Naive B cell (primary cell): ENCODE data around the gene UBE4A. TPM values are rescaled to one million over a fixed set of nuclear protein-coding genes. Genes with fewer than 3 reads are reported as not detected.

Source experiments
- ATAC-seq, 2 donors: fragments of 150-1000 bp; cut with Tn5 transposase; 2 replicates each; pipeline ENCODE4 v1.10.0; 2021; ENCODE audit warnings: low read depth in 2 of 2, mild to moderate bottlenecking in 2 of 2, moderate library complexity in 2 of 2
- DNase-seq: peaks from one replicate; pipeline ENCODE4 v3.0.0; 2022
- H3K27ac Mint-ChIP-seq, 6 donors: one replicate each; pipeline ENCODE4 v1.8.0; 2020 to 2022; ENCODE audit warnings: mild to moderate bottlenecking in 6 of 6, mixed read lengths in 6 of 6, moderate library complexity in 5 of 6, inconsistent platforms in 2 of 6
- H3K27me3 Mint-ChIP-seq, 3 donors: one replicate each; pipeline ENCODE4 v1.8.0; 2021 to 2022; ENCODE audit warnings: mixed read lengths in 3 of 3, mild to moderate bottlenecking in 1 of 3
- H3K36me3 Mint-ChIP-seq, 2 donors: one replicate each; pipeline ENCODE4 v1.8.0; 2020 to 2022; ENCODE audit warnings: mixed read lengths in 2 of 2, inconsistent platforms in 1 of 2, mild to moderate bottlenecking in 1 of 2
- H3K4me1 Mint-ChIP-seq, 3 donors: one replicate each; pipeline ENCODE4 v1.8.0; 2020 to 2022; ENCODE audit warnings: mixed read lengths in 3 of 3, inconsistent platforms in 1 of 3, mild to moderate bottlenecking in 1 of 3, moderate library complexity in 1 of 3
- H3K4me3 Mint-ChIP-seq, 8 donors: one replicate each; pipeline ENCODE4 v1.8.0; 2020 to 2022; ENCODE audit warnings: mild to moderate bottlenecking in 8 of 8, mixed read lengths in 8 of 8, moderate library complexity in 8 of 8, inconsistent platforms in 2 of 8
- H3K9me3 Mint-ChIP-seq, 7 donors: one replicate each; pipeline ENCODE4 v1.8.0; 2020 to 2022; ENCODE audit warnings: mixed read lengths in 7 of 7, mild to moderate bottlenecking in 5 of 7, inconsistent platforms in 2 of 7, moderate library complexity in 1 of 7
- polyA plus RNA-seq, 6 donors: library from polyadenylated mRNA; unstranded; fragments of 300-500 nt; fragmentation: Illumina TruSeq; gene quantifications; one replicate each; pipeline ENCODE4 v1.2.3, GENCODE V29; 2021; ENCODE audit warnings: low read depth in 6 of 6

UBE4A gene, protein sequence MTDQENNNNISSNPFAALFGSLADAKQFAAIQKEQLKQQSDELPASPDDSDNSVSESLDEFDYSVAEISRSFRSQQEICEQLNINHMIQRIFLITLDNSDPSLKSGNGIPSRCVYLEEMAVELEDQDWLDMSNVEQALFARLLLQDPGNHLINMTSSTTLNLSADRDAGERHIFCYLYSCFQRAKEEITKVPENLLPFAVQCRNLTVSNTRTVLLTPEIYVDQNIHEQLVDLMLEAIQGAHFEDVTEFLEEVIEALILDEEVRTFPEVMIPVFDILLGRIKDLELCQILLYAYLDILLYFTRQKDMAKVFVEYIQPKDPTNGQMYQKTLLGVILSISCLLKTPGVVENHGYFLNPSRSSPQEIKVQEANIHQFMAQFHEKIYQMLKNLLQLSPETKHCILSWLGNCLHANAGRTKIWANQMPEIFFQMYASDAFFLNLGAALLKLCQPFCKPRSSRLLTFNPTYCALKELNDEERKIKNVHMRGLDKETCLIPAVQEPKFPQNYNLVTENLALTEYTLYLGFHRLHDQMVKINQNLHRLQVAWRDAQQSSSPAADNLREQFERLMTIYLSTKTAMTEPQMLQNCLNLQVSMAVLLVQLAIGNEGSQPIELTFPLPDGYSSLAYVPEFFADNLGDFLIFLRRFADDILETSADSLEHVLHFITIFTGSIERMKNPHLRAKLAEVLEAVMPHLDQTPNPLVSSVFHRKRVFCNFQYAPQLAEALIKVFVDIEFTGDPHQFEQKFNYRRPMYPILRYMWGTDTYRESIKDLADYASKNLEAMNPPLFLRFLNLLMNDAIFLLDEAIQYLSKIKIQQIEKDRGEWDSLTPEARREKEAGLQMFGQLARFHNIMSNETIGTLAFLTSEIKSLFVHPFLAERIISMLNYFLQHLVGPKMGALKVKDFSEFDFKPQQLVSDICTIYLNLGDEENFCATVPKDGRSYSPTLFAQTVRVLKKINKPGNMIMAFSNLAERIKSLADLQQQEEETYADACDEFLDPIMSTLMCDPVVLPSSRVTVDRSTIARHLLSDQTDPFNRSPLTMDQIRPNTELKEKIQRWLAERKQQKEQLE
- 10 to 100 TPM; 19.2 to 28.3 (median 23.5) TPM for polyA plus RNA-seq

DNA sequence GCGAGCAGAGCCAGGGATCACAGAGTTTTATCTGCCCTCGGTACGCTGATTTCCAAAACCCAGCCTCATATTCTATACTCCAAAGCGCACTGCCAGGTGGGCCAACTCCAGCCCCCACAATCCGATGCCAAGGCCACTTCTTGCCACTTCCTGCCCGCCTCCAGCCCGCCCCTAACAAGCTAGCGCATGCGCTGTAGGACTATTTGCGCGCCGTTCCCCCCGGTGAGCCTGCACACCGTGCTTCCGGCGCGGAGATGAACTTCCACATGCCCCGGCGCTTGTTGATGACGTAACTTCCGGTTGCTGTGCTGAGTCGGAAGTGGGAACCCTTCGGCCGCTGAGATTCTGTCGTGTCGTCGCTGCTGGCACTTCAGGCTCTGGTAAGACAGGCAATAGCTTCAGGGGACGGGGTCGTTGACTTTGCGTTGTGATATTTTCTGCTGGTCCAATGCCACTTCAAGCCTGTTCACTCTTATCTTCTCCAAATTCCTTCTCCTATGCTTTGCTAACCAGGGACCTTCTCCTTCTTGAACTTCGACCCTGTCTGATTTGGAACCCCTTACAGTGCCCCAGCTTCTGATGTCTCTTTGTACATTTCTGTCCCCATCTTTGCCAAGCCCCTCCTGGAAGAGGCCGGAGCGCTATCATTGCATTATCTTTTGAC is at the start of gene UBE4A:
Gene UBE4A (plus strand): TSS at position 306 of the 664 bp plus-strand sequence. CDS start 5,481 bp downstream, outside the sequence.
- H3K4me1 Mint-ChIP-seq, result peaks cover 33 to 43% (median 35%) of the 10 kb centered on the region in 3 donors
- no peaks in the 10 kb centered on the region for H3K36me3 Mint-ChIP-seq
- ATAC-seq (peak; percentile 97 to 98), DNase-seq (peak; percentile 93)
- peak within 1 kb of the TSS; percentile 89 to 100 (median 98) for H3K4me3 Mint-ChIP-seq
- H3K27ac Mint-ChIP-seq, result peak within 1 kb of the TSS; percentile 95 to 99 (median 98)
- peaks cover 0 to 8% (median 0%) of the 10 kb centered on the region in 3 donors for H3K27me3 Mint-ChIP-seq
- H3K9me3 Mint-ChIP-seq, result peaks cover 0 to 3% (median 0%) of the 10 kb centered on the region in 7 donors

DNA sequence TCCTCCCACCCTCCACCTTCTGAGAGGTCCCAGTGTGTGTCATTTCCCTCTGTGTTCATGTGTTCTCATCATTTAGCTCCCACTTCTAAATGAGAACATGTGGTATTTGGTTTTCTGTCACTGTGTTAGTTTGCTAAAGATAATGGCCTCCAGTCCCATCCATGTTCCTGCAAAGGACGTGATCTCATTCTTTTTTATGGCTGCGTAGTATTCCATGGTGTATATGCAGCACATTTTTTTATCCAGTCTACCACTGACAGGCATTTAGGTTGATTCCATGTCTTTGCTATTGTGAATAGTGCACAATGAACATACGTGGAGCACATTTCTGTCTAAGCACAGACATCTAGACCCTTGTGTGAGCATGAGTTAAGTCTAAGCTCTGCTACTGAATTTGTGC is 49.1 kb upstream of the UBE4A start:
- H3K27ac Mint-ChIP-seq, result no peak overlapping the region
- H3K4me3 Mint-ChIP-seq, result no peak overlapping the region
- DNase-seq (no peak), ATAC-seq (no peak)
- peaks cover 6 to 16% (median 14%) of the 10 kb centered on the region in 3 donors for H3K4me1 Mint-ChIP-seq
- H3K27me3 Mint-ChIP-seq, result peaks cover 0 to 5% (median 0%) of the 10 kb centered on the region in 3 donors
- H3K9me3 Mint-ChIP-seq, result no peaks in the 10 kb centered on the region
- no peaks in the 10 kb centered on the region for H3K36me3 Mint-ChIP-seq

DNA sequence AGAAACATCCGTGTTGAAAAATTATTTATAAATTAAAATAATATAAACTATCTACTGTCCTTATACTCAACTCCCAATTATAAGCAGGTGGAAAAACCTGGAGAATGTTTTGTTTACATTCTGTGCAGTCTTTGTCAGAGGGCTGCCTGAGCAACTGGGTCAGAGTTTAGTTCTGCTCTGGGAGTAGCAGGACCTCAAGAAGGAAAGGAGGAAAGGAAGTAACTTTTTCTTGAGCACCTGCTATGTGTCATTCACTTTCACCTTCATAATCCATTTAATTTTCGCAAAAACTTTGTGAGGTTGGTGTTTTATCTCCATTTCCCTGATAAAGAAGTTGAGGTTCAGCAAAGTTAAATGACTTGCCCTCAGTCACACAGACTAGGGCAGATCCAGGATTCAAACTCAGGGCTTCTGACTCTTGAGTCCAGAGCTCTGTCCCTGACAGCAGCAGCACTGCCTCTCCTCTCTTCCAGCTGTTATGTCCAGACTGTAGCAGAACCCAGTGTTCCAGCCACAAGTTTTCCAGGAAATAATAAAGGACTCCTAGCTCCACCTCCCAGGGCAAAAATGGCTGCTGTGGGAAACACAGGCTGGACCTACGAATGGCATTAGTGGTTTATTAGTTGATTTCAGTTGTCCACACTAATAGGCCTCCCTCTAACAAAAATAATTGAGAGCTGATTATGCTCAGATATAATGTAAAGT is 48.5 kb upstream of the UBE4A start:
- no peak overlapping the region for H3K4me3 Mint-ChIP-seq

DNA sequence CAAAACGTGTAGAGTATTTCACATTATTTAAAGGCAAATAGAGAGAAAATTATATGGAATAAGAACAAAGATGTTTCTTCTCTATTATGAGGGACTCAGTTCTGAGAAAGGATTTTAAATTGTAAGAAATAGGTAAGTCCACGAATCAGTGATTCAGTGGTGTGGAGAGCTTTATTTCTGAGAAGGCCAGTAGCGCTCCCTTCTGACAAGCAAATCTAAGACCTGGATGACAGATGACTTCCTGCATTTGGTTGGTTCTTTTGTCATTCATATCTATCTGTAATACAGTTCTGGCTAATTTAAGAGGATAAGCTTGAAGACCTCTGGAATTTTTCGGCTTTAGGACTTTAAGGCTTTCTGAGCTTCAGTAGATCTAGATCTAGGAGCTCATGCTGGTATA is 47.9 kb upstream of the UBE4A start:
- Mint-ChIP-seq H3K9me3 (no peaks in the 10 kb centered on the region), H3K27ac (no peak overlapping the region), H3K4me3 (no peak overlapping the region), H3K4me1 (peaks cover 19 to 27% (median 24%) of the 10 kb centered on the region in 3 donors), H3K27me3 (no peaks in the 10 kb centered on the region), H3K36me3 (no peaks in the 10 kb centered on the region)
- DNase-seq (no peak), ATAC-seq (no peak)

More for the DNA sequence above, 48.5 kb upstream of the UBE4A start:
- no peaks in the 10 kb centered on the region for H3K36me3 Mint-ChIP-seq
- peaks cover 13 to 21% (median 20%) of the 10 kb centered on the region in 3 donors for H3K4me1 Mint-ChIP-seq
- H3K9me3 Mint-ChIP-seq, result no peaks in the 10 kb centered on the region
- ATAC-seq (no peak), DNase-seq (no peak)
- peaks cover 0 to 2% (median 0%) of the 10 kb centered on the region in 3 donors for H3K27me3 Mint-ChIP-seq
- H3K27ac Mint-ChIP-seq, result no peak overlapping the region

DNA sequence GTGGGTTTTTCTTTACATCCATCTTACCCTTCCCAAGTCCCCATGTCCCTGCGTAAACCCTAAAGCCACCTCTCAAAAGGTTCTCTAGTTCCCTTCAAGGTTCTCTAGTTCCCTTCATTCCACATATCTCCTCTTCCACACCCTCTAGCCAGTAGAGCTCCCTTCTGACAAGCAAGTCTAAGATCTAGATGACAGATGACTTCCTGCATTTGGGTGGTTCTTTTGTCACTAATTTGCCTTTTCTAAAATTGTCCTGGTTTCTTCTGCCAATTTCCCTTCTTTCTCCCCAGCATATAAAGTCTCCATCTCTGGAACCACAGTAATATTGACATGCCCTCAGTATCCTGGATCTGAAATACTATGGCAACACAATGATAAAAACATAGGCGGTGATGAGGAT is 47.1 kb upstream of the UBE4A start:
- Mint-ChIP-seq H3K27me3 (no peaks in the 10 kb centered on the region), H3K4me3 (peak overlapping the region in 1 of 8 donors; percentile 42), H3K9me3 (no peaks in the 10 kb centered on the region), H3K36me3 (no peaks in the 10 kb centered on the region), H3K4me1 (peaks cover 27 to 35% (median 32%) of the 10 kb centered on the region in 3 donors), H3K27ac (peak overlapping the region in 1 of 6 donors; percentile 49)
- no peak for ATAC-seq
- no peak for DNase-seq

DNA sequence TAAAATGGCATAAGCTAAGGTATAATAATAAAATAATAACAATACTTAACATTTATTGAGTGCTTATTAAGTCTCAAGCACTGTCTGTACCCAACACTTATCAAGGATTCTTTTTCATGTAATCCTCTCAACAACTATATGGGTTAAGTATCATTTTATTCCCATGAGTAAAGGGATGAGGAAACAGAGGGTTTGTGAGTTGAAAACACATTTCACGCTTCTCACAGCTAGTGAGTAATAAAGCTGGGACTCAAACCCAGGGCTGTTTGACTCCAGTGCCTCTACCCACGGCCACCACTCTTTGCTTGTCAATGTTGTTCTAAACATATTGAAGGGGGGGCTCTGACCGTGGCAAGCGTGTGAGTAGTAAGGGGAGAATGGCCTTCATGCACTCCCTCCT is 46.2 kb upstream of the UBE4A start:
- peaks cover 28 to 44% (median 34%) of the 10 kb centered on the region in 3 donors for H3K4me1 Mint-ChIP-seq
- H3K9me3 Mint-ChIP-seq, result no peaks in the 10 kb centered on the region
- no peaks in the 10 kb centered on the region for H3K36me3 Mint-ChIP-seq
- no peak overlapping the region for H3K4me3 Mint-ChIP-seq
- no peaks in the 10 kb centered on the region for H3K27me3 Mint-ChIP-seq
- no peak for ATAC-seq
- no peak for DNase-seq
- peak overlapping the region in 1 of 6 donors; percentile 5 for H3K27ac Mint-ChIP-seq

DNA sequence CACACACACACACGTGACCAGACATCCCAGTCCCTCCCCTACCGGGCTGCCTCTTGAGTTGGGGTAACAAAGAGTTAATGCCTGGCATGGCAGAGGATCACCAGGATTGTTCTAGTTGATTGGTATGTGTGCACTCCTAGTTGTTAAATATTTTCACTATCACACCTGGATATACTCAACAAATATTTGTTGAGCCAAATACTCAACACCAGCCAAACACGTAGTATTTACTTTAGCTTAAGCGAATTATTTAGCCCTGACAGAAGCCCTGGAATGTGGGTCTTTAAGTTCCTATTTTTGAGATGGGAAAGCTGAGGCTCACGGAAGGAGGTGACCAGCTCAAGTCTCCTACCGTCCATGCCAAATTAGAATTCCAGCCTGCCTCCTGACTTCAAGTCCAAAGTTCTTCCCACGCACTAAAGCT is 44.4 kb upstream of the UBE4A start:
- Mint-ChIP-seq H3K27ac (peak overlapping the region in 2 of 6 donors; percentile 28 to 93), H3K36me3 (no peaks in the 10 kb centered on the region), H3K9me3 (peaks cover 0 to 2% (median 0%) of the 10 kb centered on the region in 7 donors), H3K4me1 (peaks cover 38 to 62% (median 46%) of the 10 kb centered on the region in 3 donors), H3K4me3 (peak overlapping the region in 1 of 8 donors; percentile 83), H3K27me3 (no peaks in the 10 kb centered on the region)
- ATAC-seq, result no peak
- no peak for DNase-seq

DNA sequence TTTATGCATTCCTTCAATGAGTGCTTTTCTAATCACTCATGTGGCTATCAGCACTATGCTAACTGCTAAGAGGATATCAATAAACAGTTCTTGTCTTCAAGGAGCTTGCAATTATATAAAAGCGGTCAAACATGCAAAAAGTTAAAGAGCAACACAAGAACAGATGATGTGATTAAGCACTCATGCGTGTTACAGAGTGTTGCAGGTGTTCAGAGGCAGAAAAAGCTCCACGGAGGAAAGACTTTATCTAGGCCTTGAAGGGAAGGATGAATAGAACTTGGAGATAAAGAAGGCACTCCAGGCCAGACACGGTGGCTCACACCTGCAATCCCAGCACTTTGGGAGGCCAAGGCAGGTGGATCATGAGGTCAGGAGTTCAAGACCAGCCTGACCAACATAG is 41.3 kb upstream of the UBE4A start:
- peaks cover 50 to 87% (median 63%) of the 10 kb centered on the region in 3 donors for H3K4me1 Mint-ChIP-seq
- no peaks in the 10 kb centered on the region for H3K27me3 Mint-ChIP-seq
- H3K9me3 Mint-ChIP-seq, result peaks cover 0 to 2% (median 0%) of the 10 kb centered on the region in 7 donors
- H3K36me3 Mint-ChIP-seq, result peaks cover 0 to 4% of the 10 kb centered on the region in 2 donors
- ATAC-seq (no peak), DNase-seq (no peak)
- H3K27ac Mint-ChIP-seq, result peak overlapping the region in 1 of 6 donors; percentile 21
- H3K4me3 Mint-ChIP-seq, result no peak overlapping the region

DNA sequence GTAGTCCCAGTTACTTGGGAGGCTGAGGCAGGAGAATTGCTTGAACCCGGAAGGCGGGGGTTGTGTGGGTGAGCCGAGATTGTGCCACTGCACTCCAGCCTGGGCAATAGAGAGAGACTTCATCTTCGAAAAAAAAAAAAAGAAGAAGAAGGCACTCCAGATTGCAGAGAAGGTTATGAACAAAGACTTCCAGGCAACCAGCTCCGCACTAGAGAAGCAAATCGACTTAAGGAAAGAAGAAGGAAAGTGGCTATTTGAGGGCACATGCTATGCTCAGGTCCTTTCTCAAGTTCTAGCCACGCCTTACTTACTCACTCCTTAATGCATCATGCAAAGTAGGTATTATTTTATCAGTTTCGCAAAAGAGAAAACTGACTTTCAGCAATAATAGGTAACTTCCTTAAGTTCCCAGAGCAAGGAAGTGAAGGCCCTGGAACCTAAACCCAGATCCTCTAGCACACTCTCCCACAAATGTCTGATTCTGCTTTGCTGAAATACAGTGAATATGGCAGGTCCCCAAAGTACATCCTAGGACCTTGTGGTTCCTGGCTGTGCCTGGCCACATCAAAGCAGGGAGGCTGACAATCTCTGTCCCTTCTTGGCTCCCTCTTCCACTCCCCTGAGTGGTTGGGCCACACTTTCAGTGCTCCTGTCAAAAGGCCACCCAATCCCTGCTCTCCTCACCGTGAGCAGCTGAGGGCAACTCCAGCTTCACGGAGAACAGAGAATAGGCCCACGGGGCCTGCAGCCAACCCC is 40.6 kb upstream of the UBE4A start:
- H3K4me3 Mint-ChIP-seq, result peak overlapping the region in 4 of 8 donors; percentile 1 to 75 (median 18)
- H3K36me3 Mint-ChIP-seq, result peaks cover 0 to 4% of the 10 kb centered on the region in 2 donors
- peaks cover 0 to 2% (median 0%) of the 10 kb centered on the region in 7 donors for H3K9me3 Mint-ChIP-seq
- H3K27me3 Mint-ChIP-seq, result no peaks in the 10 kb centered on the region
- peak overlapping the region in 1 of 6 donors; percentile 31 for H3K27ac Mint-ChIP-seq
- H3K4me1 Mint-ChIP-seq, result peaks cover 50 to 89% (median 68%) of the 10 kb centered on the region in 3 donors
- DNase-seq, result no peak
- no peak for ATAC-seq

DNA sequence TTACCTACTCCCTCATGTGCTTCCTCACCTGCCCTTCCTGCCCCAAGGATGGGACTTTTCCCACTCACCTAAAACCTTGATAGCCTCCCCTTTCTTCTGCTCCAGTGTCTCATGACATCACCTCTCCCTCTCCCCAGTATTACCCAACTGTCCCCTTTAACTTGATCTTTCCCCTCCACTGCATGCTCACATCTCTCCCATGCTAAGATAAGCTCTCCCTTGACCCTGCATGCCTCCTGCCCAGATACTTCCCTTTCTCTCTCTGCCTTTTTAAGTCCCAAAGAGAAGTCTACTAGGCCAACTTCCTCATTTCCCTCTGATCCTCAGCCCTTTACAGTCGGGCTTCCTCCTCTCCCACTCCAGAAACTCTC is 40.1 kb upstream of the UBE4A start:
- Mint-ChIP-seq H3K9me3 (peaks cover 0 to 2% (median 0%) of the 10 kb centered on the region in 7 donors), H3K27me3 (no peaks in the 10 kb centered on the region), H3K4me1 (peaks cover 50 to 89% (median 68%) of the 10 kb centered on the region in 3 donors), H3K36me3 (peaks cover 0 to 4% of the 10 kb centered on the region in 2 donors), H3K4me3 (peak overlapping the region in 6 of 8 donors; percentile 1 to 75 (median 30)), H3K27ac (peak overlapping the region; percentile 6 to 44 (median 21))
- ATAC-seq (no peak), DNase-seq (no peak)

DNA sequence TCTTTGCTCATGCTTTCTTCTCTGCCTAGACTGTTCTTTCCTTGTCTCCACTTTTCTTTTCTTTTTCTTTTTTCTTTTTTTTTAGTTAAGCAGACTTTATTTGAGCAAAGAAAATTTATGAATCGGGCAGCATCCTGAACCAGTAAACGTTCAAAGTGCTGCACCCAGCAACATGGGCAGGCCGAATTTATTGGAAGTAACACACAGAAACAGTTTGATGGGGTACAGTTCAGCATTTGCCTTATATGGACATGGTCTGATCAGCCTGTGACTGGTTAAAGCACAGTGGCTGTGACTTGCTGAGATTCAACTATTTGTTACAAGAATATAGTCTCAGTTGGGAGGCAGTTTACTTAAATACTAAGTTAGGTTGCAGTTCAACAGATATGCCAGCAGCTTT is 38.9 kb upstream of the UBE4A start:
- DNase-seq (no peak), ATAC-seq (no peak)
- Mint-ChIP-seq H3K27ac (peak overlapping the region in 4 of 6 donors; percentile 11 to 95 (median 58)), H3K4me3 (peak overlapping the region in 3 of 8 donors; percentile 5 to 7 (median 5)), H3K27me3 (peaks cover 0 to 4% (median 3%) of the 10 kb centered on the region in 3 donors), H3K9me3 (peaks cover 0 to 2% (median 0%) of the 10 kb centered on the region in 7 donors), H3K36me3 (peaks cover 0 to 4% of the 10 kb centered on the region in 2 donors), H3K4me1 (peaks cover 47 to 85% (median 63%) of the 10 kb centered on the region in 3 donors)
